Esophagus squamous epithelium (tissue), 5 donors: ENCODE measurements around the gene PSMC6. TPM values are rescaled to one million over a fixed set of nuclear protein-coding genes. Genes with fewer than 3 reads are reported as not detected.

Experiments
- DNase-seq: peaks from one replicate; lab custom pipeline; 2025; lab: John Stamatoyannopoulos, UW
- H3K27ac ChIP-seq, 4 donors: fragments of 200-600 bp; sonication (generic); one replicate each; pipeline ENCODE4 v1.5.1; 2016 to 2019; ENCODE audit warnings: mild to moderate bottlenecking in 1 of 4
- H3K27me3 ChIP-seq, 4 donors: fragments of 200-600 bp; sonication (generic); 1 replicate in 3 of 4; 2 replicates in 1 of 4; pipeline versions ENCODE4 v1.5.1 to v1.6.0; 2017 to 2021; ENCODE audit warnings: antibody characterized with exemption in 1 of 4
- H3K36me3 ChIP-seq, 3 donors: fragments of 200-600 bp; sonication (generic); one replicate each; pipeline ENCODE4 v1.5.1; 2016 to 2019
- H3K4me1 ChIP-seq, 3 donors: fragments of 200-600 bp; sonication (generic); one replicate each; pipeline ENCODE4 v1.5.1; 2017 to 2019
- H3K4me3 ChIP-seq, 4 donors: fragments of 200-600 bp; sonication (generic); 1 replicate in 3 of 4; 2 replicates in 1 of 4; pipeline ENCODE4 v1.5.1; 2016 to 2019; ENCODE audit warnings: mild to moderate bottlenecking in 2 of 4, moderate library complexity in 1 of 4
- H3K9me3 ChIP-seq, 3 donors: fragments of 200-600 bp; sonication (generic); one replicate each; pipeline ENCODE4 v1.5.1; 2016 to 2019
- CTCF ChIP-seq, 6 experiments: fragments of 450-650 bp in 4 of 6; fragments of 200-600 bp in 2 of 6; sonication (generic) in 2 of 6; IDR thresholded peaks; one replicate each; pipeline ENCODE4 v1.5.1; 2016 to 2019; ENCODE audit warnings: antibody characterized with exemption in 6 of 6, mild to moderate bottlenecking in 4 of 6, moderate library complexity in 4 of 6
- POLR2A ChIP-seq, 4 donors: fragments of 450-650 bp; IDR thresholded peaks; one replicate each; pipeline ENCODE4 v1.6.1; 2017; ENCODE audit warnings: antibody characterized with exemption in 4 of 4, mild to moderate bottlenecking in 4 of 4, moderate library complexity in 3 of 4
- WGBS, 2 donors: methylation state at CpG; one replicate each; pipeline ENCODE4 v1.1.5; 2018; 5-methylcytosine and 5-hydroxymethylcytosine counted together
- intact Hi-C: fragments of 100-400 bp; cut with DNase I; formaldehyde crosslinking; loops from one replicate; pipeline ENCODE4 v1.15.0; 2022
- total RNA-seq, 4 donors: library from RNA; depleted of rRNA; stranded (reverse); fragments of >200 nt; gene quantifications; one replicate each; pipeline ENCODE4 v1.1.0, GENCODE V29; 2016
- donor health status: DM: yes; HTN: yes; CAD: no.

PSMC6 gene
- total RNA-seq, 4 donors from 2014 or later = 75.5 to 147 (median 82.9) TPM

DNA sequence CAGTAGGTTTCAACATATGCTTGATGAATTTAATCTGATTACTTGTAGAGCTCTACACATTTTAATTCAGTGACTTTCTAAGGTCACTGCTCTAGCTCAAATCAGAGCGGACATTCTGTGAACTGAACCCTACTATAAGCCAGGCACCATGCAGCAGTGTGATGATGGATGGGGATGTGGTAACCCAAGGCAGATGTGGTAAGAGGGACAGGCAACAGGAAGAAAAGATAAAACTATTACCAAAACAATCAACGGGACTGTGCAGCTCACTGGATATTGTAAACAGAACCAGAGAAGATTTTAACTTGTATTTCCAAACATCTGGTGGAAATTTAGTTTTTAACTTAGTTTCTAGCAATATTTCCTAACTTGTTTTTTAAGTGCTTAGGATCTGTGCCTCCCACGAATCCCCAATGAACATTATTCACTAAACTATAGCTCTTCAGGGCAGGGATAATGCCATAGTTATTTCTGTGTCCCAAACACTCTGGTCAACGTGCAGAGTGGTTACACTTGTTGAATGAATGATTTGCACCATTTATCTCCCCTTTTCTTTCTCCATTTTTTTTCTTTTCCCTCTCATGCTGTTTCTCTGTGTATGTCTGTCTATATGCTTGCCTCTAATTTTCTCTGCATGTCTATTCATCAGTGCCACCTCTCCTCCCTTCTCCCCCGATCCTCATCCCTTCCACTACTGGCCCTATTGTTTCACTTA, 14.6 kb upstream of the PSMC6 start:
- Histone ChIP-seq H3K27ac (peak overlapping the region; percentile 9 to 49 (median 40)), H3K36me3 (no peaks in the 10 kb centered on the region), H3K27me3 (no peaks in the 10 kb centered on the region), H3K4me3 (peak overlapping the region in 3 of 4 donors; percentile 5 to 21 (median 14)), H3K4me1 (peaks cover 0 to 64% (median 26%) of the 10 kb centered on the region in 3 donors), H3K9me3 (no peaks in the 10 kb centered on the region)
- intact Hi-C loops = loop anchor here (10.0 kb wide), 1 partner anchor 138 kb away; the partner anchor contains the start of genes GPR137C and TXNDC16
- TF ChIP-seq CTCF (IDR thresholded peaks at IDR 0.05) = no peak
- TF ChIP-seq POLR2A (IDR thresholded peaks at IDR 0.05) = no peak
- no peak for DNase-seq
- 53 to 61% methylated on average over 5 of the region's 5 CpGs for WGBS, 2 donors

DNA sequence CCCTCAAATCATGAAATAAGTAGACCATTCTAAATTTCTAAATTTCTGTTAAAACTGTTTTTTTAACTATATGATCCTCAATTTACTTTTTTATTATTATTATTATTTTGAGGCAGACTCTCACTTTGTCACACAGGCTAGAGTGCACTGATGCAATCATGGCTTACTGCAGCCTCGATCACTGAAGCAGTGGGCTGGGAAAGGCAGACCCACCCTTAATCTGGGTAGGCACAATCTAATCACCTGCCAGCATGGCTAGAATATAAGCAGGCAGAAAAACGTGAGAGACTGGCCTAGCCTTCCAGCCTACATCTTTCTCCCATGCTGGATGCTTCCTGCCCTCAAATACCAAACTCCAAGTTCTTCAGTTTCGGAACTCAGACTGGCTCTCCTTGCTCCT, 14.0 kb upstream of the PSMC6 start:
- TF ChIP-seq POLR2A (IDR thresholded peaks at IDR 0.05) (no peak), CTCF (IDR thresholded peaks at IDR 0.05) (no peak)
- no peak for DNase-seq
- no peaks in the 10 kb centered on the region for H3K27me3 ChIP-seq
- WGBS, 2 donors = 63 to 70% methylated on average over 3 of the region's 3 CpGs
- peaks cover 0 to 58% (median 26%) of the 10 kb centered on the region in 3 donors for H3K4me1 ChIP-seq
- intact Hi-C loops = loop anchor here (10.0 kb wide), 1 partner anchor 138 kb away; the partner anchor contains the start of genes GPR137C and TXNDC16
- no peaks in the 10 kb centered on the region for H3K9me3 ChIP-seq
- peak overlapping the region in 2 of 4 donors; percentile 13 to 95 for H3K27ac ChIP-seq
- no peaks in the 10 kb centered on the region for H3K36me3 ChIP-seq
- H3K4me3 ChIP-seq = peak overlapping the region in 2 of 4 donors; percentile 88 to 95

GRCh38 chr14:52693532-52693931, 13.5 kb upstream of the PSMC6 start:
- Histone ChIP-seq H3K9me3 (no peaks in the 10 kb centered on the region), H3K4me1 (peaks cover 0 to 58% (median 26%) of the 10 kb centered on the region in 3 donors), H3K27ac (peak overlapping the region in 3 of 4 donors; percentile 13 to 99 (median 95)), H3K27me3 (no peaks in the 10 kb centered on the region), H3K36me3 (no peaks in the 10 kb centered on the region), H3K4me3 (peak overlapping the region in 3 of 4 donors; percentile 3 to 95 (median 88))
- WGBS, 2 donors = 92 to 93% methylated on average over 7 of the region's 7 CpGs
- DNase-seq = no peak
- intact Hi-C loops = loop anchor here (10.0 kb wide), 1 partner anchor 139 kb away; the partner anchor contains the start of genes GPR137C and TXNDC16
- TF ChIP-seq CTCF (IDR thresholded peaks at IDR 0.05) = no peak
- no peak for TF ChIP-seq POLR2A (IDR thresholded peaks at IDR 0.05)

DNA sequence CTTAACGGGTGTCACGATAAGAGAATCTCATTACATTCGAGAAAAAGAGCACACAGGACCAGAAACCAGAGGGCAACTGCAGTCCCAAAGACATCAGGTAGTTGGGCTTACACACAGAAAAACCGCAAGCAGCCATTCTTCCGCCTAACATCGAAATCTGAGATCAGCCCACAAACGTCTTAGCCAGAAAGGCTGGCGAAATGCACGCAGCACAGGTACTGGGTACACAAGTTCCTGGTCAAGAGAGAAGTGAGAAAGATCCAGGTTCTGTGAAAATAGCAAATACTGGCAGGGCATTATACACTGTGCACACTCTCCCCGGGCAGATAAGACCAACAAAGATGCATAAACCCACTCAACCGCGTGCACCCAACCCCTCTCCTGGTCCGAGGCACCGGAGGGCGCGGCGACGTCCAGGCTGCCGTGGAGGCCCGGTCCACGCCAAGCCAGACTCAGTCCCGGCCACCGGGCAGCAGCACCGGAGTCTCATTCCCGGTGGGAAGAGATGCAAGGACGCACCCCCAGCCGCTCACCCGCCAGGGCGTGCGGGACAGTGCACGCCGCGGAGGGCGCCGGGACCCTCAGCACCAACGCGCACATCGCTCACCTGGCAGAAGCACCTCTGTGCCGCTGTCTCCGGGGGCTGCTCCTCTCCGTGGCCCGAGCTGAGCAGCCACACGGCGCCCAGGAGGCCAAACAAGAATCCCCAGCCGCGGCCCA, 12.1 kb upstream of the PSMC6 start:
- no peaks in the 10 kb centered on the region for H3K9me3 ChIP-seq
- H3K4me3 ChIP-seq = peak overlapping the region; percentile 79 to 95 (median 87)
- intact Hi-C loops = loop anchor here (10.0 kb wide), 1 partner anchor 140 kb away; the partner anchor contains the start of genes GPR137C and TXNDC16
- 0 to 1% methylated on average over 9 of the region's 46 CpGs for WGBS, 2 donors
- no peaks in the 10 kb centered on the region for H3K36me3 ChIP-seq
- TF ChIP-seq CTCF (IDR thresholded peaks at IDR 0.05) (peak in 3 of 6 experiments; percentile 7 to 18 (median 13)), POLR2A (IDR thresholded peaks at IDR 0.05) (no peak)
- peaks cover 0 to 57% (median 26%) of the 10 kb centered on the region in 3 donors for H3K4me1 ChIP-seq
- peak overlapping the region; percentile 95 to 99 (median 97) for H3K27ac ChIP-seq
- H3K27me3 ChIP-seq = no peaks in the 10 kb centered on the region
- peak; percentile 12 for DNase-seq
